WTC11 (cell line): Measurements from ENCODE around the gene ZSWIM6. TPM values are rescaled to one million over a fixed set of nuclear protein-coding genes. Genes with fewer than 3 reads are reported as not detected.

ENCODE experiments used
- ATAC-seq: fragments of 200-7000 bp; cut with Tn5 transposase; 2 replicates; pipeline ENCODE4 v1.10.0; 2021; ENCODE audit warnings: mild to moderate bottlenecking, moderate library complexity
- CTCF ChIA-PET: fragments of 300-600 bp; sonication (Branson Sonifier 250); formaldehyde crosslinking; loops from one replicate; lab custom pipeline; 2021; ENCODE audit warnings: antibody characterized with exemption; lab: Charles Lee
- POLR2A ChIA-PET: fragments of 350-600 bp; sonication (Branson Sonifier 250); formaldehyde crosslinking; loops from one replicate; lab custom pipeline; 2021; ENCODE audit warnings: antibody characterized with exemption; lab: Charles Lee
- DNase-seq: peaks from one replicate; pipeline ENCODE4 v3.0.0; 2021; ENCODE audit warnings: low spot score
- H3K27ac Mint-ChIP-seq: 2 replicates; pipeline ENCODE4 v1.8.0; 2021; ENCODE audit warnings: mixed read lengths
- H3K27me3 Mint-ChIP-seq: 2 replicates; pipeline ENCODE4 v1.8.0; 2021; ENCODE audit warnings: low read depth, mild to moderate bottlenecking, moderate library complexity, mixed read lengths
- H3K36me3 Mint-ChIP-seq: 2 replicates; pipeline ENCODE4 v1.8.0; 2021; ENCODE audit warnings: mixed read lengths
- H3K4me1 Mint-ChIP-seq: 2 replicates; pipeline ENCODE4 v1.8.0; 2022; ENCODE audit warnings: mixed read lengths
- H3K4me3 Mint-ChIP-seq: 2 replicates; pipeline ENCODE4 v1.8.0; 2021; ENCODE audit warnings: mild to moderate bottlenecking, moderate library complexity, mixed read lengths
- H3K9me3 Mint-ChIP-seq: 2 replicates; pipeline ENCODE4 v1.8.0; 2021; ENCODE audit warnings: mixed read lengths
- E2F5 ChIP-seq: sonication (generic); formaldehyde crosslinking; IDR thresholded peaks from 2 replicates; pipeline ENCODE4 v1.8.1; 2022; ENCODE audit warnings: mild to moderate bottlenecking, moderate library complexity, missing genetic modification reagents
- ELF4 ChIP-seq: sonication (generic); formaldehyde crosslinking; IDR thresholded peaks from 2 replicates; pipeline ENCODE4 v1.8.1; 2022; ENCODE audit warnings: low read depth, mild to moderate bottlenecking, moderate library complexity, missing genetic modification reagents
- ESRRA ChIP-seq: sonication (generic); formaldehyde crosslinking; IDR thresholded peaks from 2 replicates; pipeline ENCODE4 v1.8.1; 2022; ENCODE audit warnings: mild to moderate bottlenecking, missing genetic modification reagents, borderline replicate concordance
- ETV6 ChIP-seq: sonication (generic); formaldehyde crosslinking; IDR thresholded peaks from 2 replicates; pipeline ENCODE4 v1.8.1; 2022; ENCODE audit warnings: mild to moderate bottlenecking, missing genetic modification reagents
- FOXK1 ChIP-seq: sonication (generic); formaldehyde crosslinking; IDR thresholded peaks from 2 replicates; pipeline ENCODE4 v1.8.0; 2022; ENCODE audit warnings: mild to moderate bottlenecking, moderate library complexity, missing genetic modification reagents
- FOXP1 ChIP-seq: sonication (generic); formaldehyde crosslinking; IDR thresholded peaks from 2 replicates; pipeline ENCODE4 v1.8.0; 2022; ENCODE audit warnings: missing genetic modification reagents, mild to moderate bottlenecking, moderate library complexity, borderline replicate concordance
- GTF2I ChIP-seq: fragments of 250-450 bp; sonication (Bioruptor Pico); conservative IDR thresholded peaks from 2 replicates; pipeline ENCODE4 v1.4.0; 2021; ENCODE audit warnings: mild to moderate bottlenecking
- IRF1 ChIP-seq: sonication (generic); formaldehyde crosslinking; IDR thresholded peaks from 2 replicates; pipeline ENCODE4 v1.8.0; 2023; ENCODE audit warnings: missing genetic modification reagents
- IRF2 ChIP-seq: sonication (generic); formaldehyde crosslinking; IDR thresholded peaks from 2 replicates; pipeline ENCODE4 v1.8.0; 2022; ENCODE audit warnings: low read depth, missing genetic modification reagents, borderline replicate concordance
- KAT7 ChIP-seq: sonication (generic); formaldehyde crosslinking; IDR thresholded peaks from 2 replicates; pipeline ENCODE4 v1.8.1; 2023; ENCODE audit warnings: missing genetic modification reagents, mild to moderate bottlenecking, borderline replicate concordance
- NFE2L1 ChIP-seq: sonication (generic); formaldehyde crosslinking; IDR thresholded peaks from 2 replicates; pipeline ENCODE4 v1.8.1; 2023; ENCODE audit warnings: missing genetic modification reagents
- NFYB ChIP-seq: sonication (generic); formaldehyde crosslinking; conservative IDR thresholded peaks from 2 replicates; pipeline ENCODE4 v1.8.0; 2022; ENCODE audit warnings: low read depth, missing genetic modification reagents
- NR1H2 ChIP-seq: sonication (generic); formaldehyde crosslinking; IDR thresholded peaks from 2 replicates; pipeline ENCODE4 v1.9.0; 2021; ENCODE audit warnings: mild to moderate bottlenecking, moderate library complexity, missing genetic modification reagents
- SP1 ChIP-seq: sonication (generic); formaldehyde crosslinking; conservative IDR thresholded peaks from 2 replicates; pipeline ENCODE4 v1.8.1; 2022; ENCODE audit warnings: missing genetic modification reagents
- TCF7 ChIP-seq: sonication (generic); formaldehyde crosslinking; IDR thresholded peaks from 2 replicates; pipeline ENCODE4 v1.8.0; 2022; ENCODE audit warnings: mild to moderate bottlenecking, low read depth, missing genetic modification reagents, moderate library complexity
- TEAD1 ChIP-seq: sonication (generic); formaldehyde crosslinking; IDR thresholded peaks from 2 replicates; pipeline ENCODE4 v1.8.0; 2022; ENCODE audit warnings: mild to moderate bottlenecking, missing genetic modification reagents
- ZNF219 ChIP-seq: sonication (generic); formaldehyde crosslinking; IDR thresholded peaks from 2 replicates; pipeline ENCODE4 v1.8.0; 2023; ENCODE audit warnings: missing genetic modification reagents, mild to moderate bottlenecking, borderline replicate concordance
- total RNA-seq: library from RNA; stranded (reverse); gene quantifications from 3 replicates; pipeline ENCODE4 v1.2.3, GENCODE V29; 2021
- TF ChIP-seq, protein P1 (sequence below): sonication (generic); formaldehyde crosslinking; IDR thresholded peaks from 2 replicates; pipeline ENCODE4 v1.8.1; 2023; ENCODE audit warnings: mild to moderate bottlenecking, missing genetic modification reagents
- TF ChIP-seq, protein P2 (sequence below): sonication (generic); formaldehyde crosslinking; IDR thresholded peaks from 2 replicates; pipeline ENCODE4 v1.8.0; 2022; ENCODE audit warnings: mild to moderate bottlenecking, missing genetic modification reagents
- TF ChIP-seq, protein P3 (sequence below): sonication (generic); formaldehyde crosslinking; conservative IDR thresholded peaks from 2 replicates; pipeline ENCODE4 v1.8.1; 2022; ENCODE audit warnings: mild to moderate bottlenecking, missing genetic modification reagents
- TF ChIP-seq, protein P4 (sequence below): sonication (generic); formaldehyde crosslinking; IDR thresholded peaks from 2 replicates; pipeline ENCODE4 v1.8.1; 2023; ENCODE audit warnings: mild to moderate bottlenecking, moderate library complexity, missing genetic modification reagents

ZSWIM6 gene
- total RNA-seq, 1 experiment from 2014 or later, result 12.5 TPM

DNA sequence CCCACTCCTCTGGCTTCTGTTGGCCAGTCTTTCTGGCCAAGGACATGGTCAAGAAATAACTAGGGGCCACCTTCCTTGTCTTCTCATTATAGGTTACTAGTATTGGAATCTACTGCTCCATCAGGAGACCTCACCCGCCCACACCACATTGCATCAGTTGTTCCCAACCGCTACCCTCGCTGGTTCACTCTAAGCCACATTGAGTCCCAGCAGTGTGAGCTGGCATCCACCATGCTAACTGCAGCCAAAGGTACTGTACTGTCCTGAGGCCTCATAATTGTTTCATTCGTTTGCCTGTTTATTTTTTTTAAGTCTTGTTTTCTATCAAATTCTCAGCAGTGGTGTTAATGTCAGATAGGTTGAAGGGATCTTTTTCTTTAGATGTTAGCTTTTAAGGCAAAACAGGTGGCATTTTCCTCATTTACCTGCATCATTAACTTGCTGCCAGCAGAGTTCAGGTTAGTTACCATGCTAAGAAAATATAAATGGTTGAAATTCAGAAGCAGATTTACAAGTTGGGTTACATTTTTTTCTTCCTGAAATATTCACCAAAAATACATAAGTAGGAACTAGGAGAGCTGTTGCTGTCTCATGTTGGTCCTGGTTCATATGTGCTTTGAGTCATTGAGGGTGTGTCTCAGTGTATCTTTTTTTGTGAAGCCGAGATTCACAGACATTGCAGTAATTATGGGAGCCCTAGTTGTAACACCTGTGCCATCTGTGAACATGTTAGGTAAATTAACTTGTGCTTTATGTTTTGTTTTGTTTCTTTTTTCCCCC, 206.9 kb downstream of the ZSWIM6 start (continued):
- TF ChIP-seq IRF1 (CRISPR knock-in tag) (no peak), E2F5 (no peak), ZNF219 (no peak), ETV6 (CRISPR knock-in tag) (no peak), GTF2I (CRISPR knock-in tag) (no peak), NFYB (no peak)
- TF ChIP-seq, protein P1, sequence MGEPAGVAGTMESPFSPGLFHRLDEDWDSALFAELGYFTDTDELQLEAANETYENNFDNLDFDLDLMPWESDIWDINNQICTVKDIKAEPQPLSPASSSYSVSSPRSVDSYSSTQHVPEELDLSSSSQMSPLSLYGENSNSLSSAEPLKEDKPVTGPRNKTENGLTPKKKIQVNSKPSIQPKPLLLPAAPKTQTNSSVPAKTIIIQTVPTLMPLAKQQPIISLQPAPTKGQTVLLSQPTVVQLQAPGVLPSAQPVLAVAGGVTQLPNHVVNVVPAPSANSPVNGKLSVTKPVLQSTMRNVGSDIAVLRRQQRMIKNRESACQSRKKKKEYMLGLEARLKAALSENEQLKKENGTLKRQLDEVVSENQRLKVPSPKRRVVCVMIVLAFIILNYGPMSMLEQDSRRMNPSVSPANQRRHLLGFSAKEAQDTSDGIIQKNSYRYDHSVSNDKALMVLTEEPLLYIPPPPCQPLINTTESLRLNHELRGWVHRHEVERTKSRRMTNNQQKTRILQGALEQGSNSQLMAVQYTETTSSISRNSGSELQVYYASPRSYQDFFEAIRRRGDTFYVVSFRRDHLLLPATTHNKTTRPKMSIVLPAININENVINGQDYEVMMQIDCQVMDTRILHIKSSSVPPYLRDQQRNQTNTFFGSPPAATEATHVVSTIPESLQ (CRISPR knock-in tag), result no peak
- TF ChIP-seq, protein P2, sequence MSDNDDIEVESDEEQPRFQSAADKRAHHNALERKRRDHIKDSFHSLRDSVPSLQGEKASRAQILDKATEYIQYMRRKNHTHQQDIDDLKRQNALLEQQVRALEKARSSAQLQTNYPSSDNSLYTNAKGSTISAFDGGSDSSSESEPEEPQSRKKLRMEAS (CRISPR knock-in tag), result no peak
- TF ChIP-seq, all 79 proteins: peak for 0

- ChIA-PET CTCF (no interaction called here), POLR2A (no interaction called here)
- TF ChIP-seq ZNF219 (no peak), ELF4 (no peak), NFE2L1 (CRISPR knock-in tag) (no peak), FOXK1 (CRISPR knock-in tag) (no peak), ETV6 (CRISPR knock-in tag) (no peak), IRF2 (CRISPR knock-in tag) (no peak), IRF1 (CRISPR knock-in tag) (no peak), SP1 (CRISPR knock-in tag) (no peak), NR1H2 (CRISPR knock-in tag) (no peak), ESRRA (CRISPR knock-in tag) (no peak), FOXP1 (no peak), KAT7 (CRISPR knock-in tag) (no peak), TEAD1 (CRISPR knock-in tag) (no peak), TCF7 (CRISPR knock-in tag) (no peak)
- TF ChIP-seq, protein P3, sequence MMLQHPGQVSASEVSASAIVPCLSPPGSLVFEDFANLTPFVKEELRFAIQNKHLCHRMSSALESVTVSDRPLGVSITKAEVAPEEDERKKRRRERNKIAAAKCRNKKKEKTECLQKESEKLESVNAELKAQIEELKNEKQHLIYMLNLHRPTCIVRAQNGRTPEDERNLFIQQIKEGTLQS, result no peak
- TF ChIP-seq, protein P4, sequence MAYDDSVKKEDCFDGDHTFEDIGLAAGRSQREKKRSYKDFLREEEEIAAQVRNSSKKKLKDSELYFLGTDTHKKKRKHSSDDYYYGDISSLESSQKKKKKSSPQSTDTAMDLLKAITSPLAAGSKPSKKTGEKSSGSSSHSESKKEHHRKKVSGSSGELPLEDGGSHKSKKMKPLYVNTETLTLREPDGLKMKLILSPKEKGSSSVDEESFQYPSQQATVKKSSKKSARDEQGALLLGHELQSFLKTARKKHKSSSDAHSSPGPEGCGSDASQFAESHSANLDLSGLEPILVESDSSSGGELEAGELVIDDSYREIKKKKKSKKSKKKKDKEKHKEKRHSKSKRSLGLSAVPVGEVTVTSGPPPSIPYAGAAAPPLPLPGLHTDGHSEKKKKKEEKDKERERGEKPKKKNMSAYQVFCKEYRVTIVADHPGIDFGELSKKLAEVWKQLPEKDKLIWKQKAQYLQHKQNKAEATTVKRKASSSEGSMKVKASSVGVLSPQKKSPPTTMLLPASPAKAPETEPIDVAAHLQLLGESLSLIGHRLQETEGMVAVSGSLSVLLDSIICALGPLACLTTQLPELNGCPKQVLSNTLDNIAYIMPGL (CRISPR knock-in tag), result no peak
Measured at GRCh38 chr5:61549530-61549929, 217.5 kb downstream of the ZSWIM6 start.

More at GRCh38 chr5:61549530-61549929, 217.5 kb downstream of the ZSWIM6 start:
- Mint-ChIP-seq H3K9me3 (peaks cover 14% of the 10 kb centered on the region), H3K27me3 (no peaks in the 10 kb centered on the region), H3K4me3 (no peak overlapping the region), H3K4me1 (no peaks in the 10 kb centered on the region), H3K27ac (no peak overlapping the region), H3K36me3 (peaks cover 8% of the 10 kb centered on the region)
- DNase-seq (no peak), ATAC-seq (no peak)
